OCI-LY3 (cell line): ENCODE results near the gene PXDC1.

Source experiments
- H2AFZ ChIP-seq: fragments of 200-600, 300-600 bp; shearing (Covaris generic); 2 replicates; pipeline ENCODE4 v1.6.0; 2014; ENCODE audit warnings: antibody characterized with exemption, low read depth, low read length
- H3K27ac ChIP-seq: fragments of 200-600, 300-600 bp; sonication (generic); 2 replicates; pipeline ENCODE4 v1.5.1; 2014; ENCODE audit warnings: mild to moderate bottlenecking, low read length, moderate library complexity, mixed read lengths
- H3K27me3 ChIP-seq: fragments of 200-600, 300-600 bp; sonication (generic); 2 replicates; pipeline ENCODE4 v1.6.1; 2014; ENCODE audit warnings: low read depth, low read length, mixed read lengths
- H3K36me3 ChIP-seq: fragments of 200-600, 300-600 bp; sonication (generic); replicated peaks from 2 replicates; pipeline ENCODE3; 2014; ENCODE audit warnings: low read depth, low read length, mixed read lengths
- H3K4me1 ChIP-seq: fragments of 300-600, 200-600 bp; sonication (generic); 2 replicates; pipeline ENCODE4 v1.6.1; 2014; ENCODE audit warnings: low read length, mixed read lengths
- H3K4me2 ChIP-seq: fragments of 200-600, 300-600 bp; sonication (generic); 2 replicates; pipeline ENCODE4 v1.6.1; 2014; ENCODE audit warnings: low read length, mixed read lengths
- H3K4me3 ChIP-seq: fragments of 300-600, 200-600 bp; sonication (generic); 2 replicates; pipeline ENCODE4 v1.5.1; 2014; ENCODE audit warnings: antibody characterized with exemption, mild to moderate bottlenecking, low read length, moderate library complexity
- H3K79me2 ChIP-seq: fragments of 300-600, 200-600 bp; shearing (Covaris generic); 2 replicates; pipeline ENCODE4 v1.6.1; 2014; ENCODE audit warnings: mild to moderate bottlenecking, low read length, mixed read lengths
- H3K9ac ChIP-seq: fragments of 300-600, 200-600 bp; shearing (Covaris generic); 2 replicates; pipeline ENCODE4 v1.6.0; 2014; ENCODE audit warnings: mild to moderate bottlenecking, low read length, moderate library complexity
- H3K9me3 ChIP-seq: fragments of 200-600, 300-600 bp; shearing (Covaris generic); 2 replicates; pipeline ENCODE4 v1.6.1; 2014; ENCODE audit warnings: low read length, mixed read lengths; ENCODE audit not compliant: insufficient read depth
- H4K20me1 ChIP-seq: fragments of 200-600, 300-600 bp; sonication (generic); 2 replicates; pipeline ENCODE4 v1.6.1; 2016; ENCODE audit warnings: low read length, mixed read lengths; ENCODE audit not compliant: insufficient read depth
- EZH2phosphoT487 ChIP-seq: fragments of 200-600 bp; shearing (Covaris generic); IDR thresholded peaks from 2 replicates; pipeline ENCODE4 v1.6.1; 2018; ENCODE audit warnings: antibody characterized with exemption, mixed run types, low read depth
- TF ChIP-seq, protein P1 (sequence below): fragments of 200-600, 300-600 bp; sonication (generic); IDR thresholded peaks from 2 replicates; pipeline ENCODE4 v1.5.1; 2014; ENCODE audit warnings: antibody characterized with exemption, low read length, low read depth

PXDC1 gene, protein sequence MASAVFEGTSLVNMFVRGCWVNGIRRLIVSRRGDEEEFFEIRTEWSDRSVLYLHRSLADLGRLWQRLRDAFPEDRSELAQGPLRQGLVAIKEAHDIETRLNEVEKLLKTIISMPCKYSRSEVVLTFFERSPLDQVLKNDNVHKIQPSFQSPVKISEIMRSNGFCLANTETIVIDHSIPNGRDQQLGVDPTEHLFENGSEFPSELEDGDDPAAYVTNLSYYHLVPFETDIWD

DNA sequence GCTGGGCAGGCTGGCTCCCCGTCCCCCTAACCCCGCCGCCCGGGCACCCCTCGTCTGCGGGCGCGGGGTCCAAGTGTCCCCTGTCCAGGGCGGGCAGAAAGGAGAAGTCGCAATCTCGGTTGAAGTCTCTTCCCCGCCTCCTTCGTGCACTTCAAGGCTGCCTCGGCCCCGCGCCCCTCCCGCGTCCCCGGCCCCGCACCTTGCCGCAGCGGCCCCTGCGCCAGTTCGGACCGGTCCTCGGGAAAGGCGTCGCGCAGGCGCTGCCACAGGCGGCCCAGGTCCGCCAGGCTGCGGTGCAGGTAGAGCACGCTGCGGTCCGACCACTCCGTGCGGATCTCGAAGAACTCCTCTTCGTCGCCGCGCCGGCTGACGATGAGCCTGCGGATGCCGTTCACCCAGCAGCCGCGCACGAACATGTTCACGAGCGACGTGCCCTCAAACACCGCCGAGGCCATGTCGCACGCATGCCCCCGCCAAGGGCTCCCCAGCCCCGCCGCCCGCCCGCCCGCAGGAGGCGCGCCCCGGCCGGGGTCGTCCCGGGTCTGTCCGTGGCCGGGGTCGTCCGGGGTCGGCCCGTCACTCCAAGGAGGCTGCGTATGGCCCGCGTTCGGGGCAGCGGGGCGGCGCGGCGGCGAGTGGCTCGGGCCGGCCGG is at the start of gene PXDC1:
PXDC1 (minus strand) TSS at position 637 of the 653 bp plus-strand sequence; CDS start at position 455, 182 bp downstream.
- no peaks in the 10 kb centered on the region for H3K9me3 ChIP-seq
- H3K4me3 ChIP-seq, result no peak within 1 kb of the TSS
- TF ChIP-seq EZH2phosphoT487, result no peak
- TF ChIP-seq, protein P1, sequence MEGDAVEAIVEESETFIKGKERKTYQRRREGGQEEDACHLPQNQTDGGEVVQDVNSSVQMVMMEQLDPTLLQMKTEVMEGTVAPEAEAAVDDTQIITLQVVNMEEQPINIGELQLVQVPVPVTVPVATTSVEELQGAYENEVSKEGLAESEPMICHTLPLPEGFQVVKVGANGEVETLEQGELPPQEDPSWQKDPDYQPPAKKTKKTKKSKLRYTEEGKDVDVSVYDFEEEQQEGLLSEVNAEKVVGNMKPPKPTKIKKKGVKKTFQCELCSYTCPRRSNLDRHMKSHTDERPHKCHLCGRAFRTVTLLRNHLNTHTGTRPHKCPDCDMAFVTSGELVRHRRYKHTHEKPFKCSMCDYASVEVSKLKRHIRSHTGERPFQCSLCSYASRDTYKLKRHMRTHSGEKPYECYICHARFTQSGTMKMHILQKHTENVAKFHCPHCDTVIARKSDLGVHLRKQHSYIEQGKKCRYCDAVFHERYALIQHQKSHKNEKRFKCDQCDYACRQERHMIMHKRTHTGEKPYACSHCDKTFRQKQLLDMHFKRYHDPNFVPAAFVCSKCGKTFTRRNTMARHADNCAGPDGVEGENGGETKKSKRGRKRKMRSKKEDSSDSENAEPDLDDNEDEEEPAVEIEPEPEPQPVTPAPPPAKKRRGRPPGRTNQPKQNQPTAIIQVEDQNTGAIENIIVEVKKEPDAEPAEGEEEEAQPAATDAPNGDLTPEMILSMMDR, result no peak
- H3K27ac ChIP-seq, result no peak within 1 kb of the TSS
- H2AFZ ChIP-seq, result no peak within 1 kb of the TSS
- no peaks in the 10 kb centered on the region for H3K27me3 ChIP-seq
- H3K9ac ChIP-seq, result no peak within 1 kb of the TSS
- H4K20me1 ChIP-seq, result no peaks in the 10 kb centered on the region
- no peaks in the 10 kb centered on the region for H3K79me2 ChIP-seq
- H3K36me3 ChIP-seq, result no peaks in the 10 kb centered on the region
- H3K4me2 ChIP-seq, result no peak within 1 kb of the TSS
- H3K4me1 ChIP-seq, result peaks cover 18% of the 10 kb centered on the region

- TF ChIP-seq, protein P1, result no peak
- TF ChIP-seq EZH2phosphoT487, result no peak
- peak overlapping the region; percentile 64; the same call in 1 of the 2 replicates for H2AFZ ChIP-seq
- peak overlapping the region; percentile 71 for H3K4me2 ChIP-seq
- peaks cover 6% of the 10 kb centered on the region; the same call in 1 of the 2 replicates for H3K9me3 ChIP-seq
- no peaks in the 10 kb centered on the region for H3K79me2 ChIP-seq
- peak overlapping the region; percentile 33; the same call in 1 of the 2 replicates for H3K4me3 ChIP-seq
- peak overlapping the region; percentile 90 for H3K27ac ChIP-seq
- no peaks in the 10 kb centered on the region for H4K20me1 ChIP-seq
- H3K4me1 ChIP-seq, result peaks cover 45% of the 10 kb centered on the region
- H3K36me3 ChIP-seq, result peaks cover 4% of the 10 kb centered on the region
- H3K9ac ChIP-seq, result peak overlapping the region; percentile 48; the same call in 1 of the 2 replicates
- no peaks in the 10 kb centered on the region for H3K27me3 ChIP-seq
Measured at GRCh38 chr6:3800850-3801591, 49.5 kb upstream of the PXDC1 start.

DNA sequence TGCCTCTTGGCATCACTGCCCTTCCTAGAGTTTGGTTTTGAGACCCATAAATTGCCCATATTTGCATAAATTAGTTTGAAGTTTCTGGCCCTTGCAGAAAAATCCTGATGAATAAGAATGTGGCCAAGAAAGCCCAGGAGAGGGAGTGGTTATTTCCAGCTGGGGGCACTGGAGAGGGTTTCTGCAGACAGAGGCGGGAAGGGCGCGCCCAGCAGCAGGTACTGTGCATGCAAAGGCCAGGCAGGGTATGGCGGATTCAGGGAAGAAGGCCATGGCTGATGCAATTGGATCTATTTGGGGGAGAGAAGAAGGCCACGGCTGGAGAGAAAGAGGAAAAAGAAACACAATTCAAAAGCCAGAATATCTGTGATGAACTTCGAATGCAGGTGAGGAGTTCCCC is 48.2 kb upstream of the PXDC1 start:
- Histone ChIP-seq H3K79me2 (no peaks in the 10 kb centered on the region), H3K27ac (no peak overlapping the region), H3K4me3 (no peak overlapping the region), H3K4me2 (no peak overlapping the region), H2AFZ (no peak overlapping the region), H3K36me3 (peaks cover 1% of the 10 kb centered on the region), H3K9me3 (peaks cover 2% of the 10 kb centered on the region; the same call in 1 of the 2 replicates), H4K20me1 (no peaks in the 10 kb centered on the region), H3K4me1 (peaks cover 41% of the 10 kb centered on the region), H3K9ac (no peak overlapping the region), H3K27me3 (no peaks in the 10 kb centered on the region)
- TF ChIP-seq, protein P1, result no peak
- TF ChIP-seq EZH2phosphoT487, result no peak
